NCI-H460 (cell line): Measurements from ENCODE around the gene WNK4. TPM values are rescaled to one million over a fixed set of nuclear protein-coding genes. Genes with fewer than 3 reads are reported as not detected.
"Not testable (repeated sequence)": the region's sequence is repeated elsewhere in the genome, so short reads cannot be mapped to it uniquely, and the experiment has no call there.

ENCODE experiments used
- DNase-seq: peaks from one replicate; pipeline ENCODE4 v3.0.0-alpha.2; 2016; ENCODE audit warnings: low read depth; ENCODE audit errors: extremely low read depth
- polyA plus RNA-seq: library from polyadenylated mRNA; depleted of rRNA; stranded (reverse); fragments of >200 nt; gene quantifications from 2 replicates; pipeline ENCODE4 v1.2.3, GENCODE V29; 2014; cell fraction: nucleus; rRNA removed
- total RNA-seq: library from RNA; depleted of rRNA; stranded (reverse); fragments of >200 nt; shearing (Covaris generic); gene quantifications from 2 replicates; pipeline ENCODE4 v1.2.3, GENCODE V29; 2014; rRNA removed

The WNK4 gene
- total RNA-seq, result 0.61 and 0.64 TPM in 2 replicates
- polyA plus RNA-seq, result 0.31 TPM in 1 of 2 replicates, not detected in the other

GRCh38 chr17:42779936-42780850 lies at the start of gene WNK4:
WNK4 (plus strand) TSS chr17:42780610; CDS start chr17:42780699, 89 bp downstream.
- no peak for DNase-seq

GRCh38 chr17:42740699-42741098 lies 39.7 kb upstream of the WNK4 start:
- DNase-seq, result no peak

GRCh38 chr17:42742916-42743315 lies 37.5 kb upstream of the WNK4 start:
- not testable (repeated sequence) for DNase-seq

GRCh38 chr17:42743595-42744282 lies 36.7 kb upstream of the WNK4 start:
- no peak for DNase-seq

GRCh38 chr17:42744283-42744805 lies 36.1 kb upstream of the WNK4 start:
- DNase-seq, result peak; percentile 37

- peak; percentile 88 for DNase-seq
These were observed 35.4 kb upstream of the WNK4 start, which contains the start of gene EZH1 for GRCh38 chr17:42744806-42745617. EZH1 (minus strand) TSS chr17:42745040; CDS start chr17:42728941, 16,099 bp downstream.

- no peak for DNase-seq
These were observed 32.1 kb upstream of the WNK4 start for GRCh38 chr17:42748202-42748907.

GRCh38 chr17:42748908-42749798 lies 31.3 kb upstream of the WNK4 start:
- no peak for DNase-seq

- no peak for DNase-seq
These were observed 29.6 kb upstream of the WNK4 start for GRCh38 chr17:42750739-42751344.

GRCh38 chr17:42751628-42752027 lies 28.8 kb upstream of the WNK4 start:
- DNase-seq, result no peak

GRCh38 chr17:42754782-42755181 lies 25.6 kb upstream of the WNK4 start:
- DNase-seq, result no peak

GRCh38 chr17:42759982-42760651 lies 20.3 kb upstream of the WNK4 start:
- DNase-seq, result no peak

- DNase-seq, result no peak
These were observed 19.5 kb upstream of the WNK4 start, which contains the start of gene RAMP2 for GRCh38 chr17:42760652-42761581. RAMP2 (plus strand) TSS chr17:42761227; CDS start chr17:42761262, 35 bp downstream.

- DNase-seq, result no peak
These were observed 18.8 kb upstream of the WNK4 start for GRCh38 chr17:42761638-42762037.

- no peak for DNase-seq
These were observed 14.3 kb upstream of the WNK4 start for GRCh38 chr17:42766124-42766523.

- DNase-seq, result no peak
These were observed 12.9 kb upstream of the WNK4 start for GRCh38 chr17:42767512-42767911.

GRCh38 chr17:42768006-42768405 lies 12.4 kb upstream of the WNK4 start:
- not testable (repeated sequence) for DNase-seq
